Dendritic cell treated with granulocyte-macrophage colony-stimulating factor and Interleukin-4, amounts not matched to agents 40 ng/mL and 50 ng/mL, for 4 days (primary cell): ENCODE measurements around the gene ABHD15.

ENCODE experiments used
- H3K27ac Mint-ChIP-seq: one replicate; pipeline ENCODE4 v1.8.0; 2022; ENCODE audit warnings: mild to moderate bottlenecking, mixed read lengths
- H3K27me3 Mint-ChIP-seq: one replicate; pipeline ENCODE4 v1.8.0; 2022; ENCODE audit warnings: mild to moderate bottlenecking, mixed read lengths
- H3K36me3 Mint-ChIP-seq: one replicate; pipeline ENCODE4 v1.8.0; 2022; ENCODE audit warnings: low read depth, mixed read lengths
- H3K4me1 Mint-ChIP-seq: one replicate; pipeline ENCODE4 v1.8.0; 2022; ENCODE audit warnings: low read depth, mixed read lengths
- H3K4me3 Mint-ChIP-seq: one replicate; pipeline ENCODE4 v1.8.0; 2022; ENCODE audit warnings: mild to moderate bottlenecking, moderate library complexity, mixed read lengths
- H3K9me3 Mint-ChIP-seq: one replicate; pipeline ENCODE4 v1.8.0; 2022; ENCODE audit warnings: mixed read lengths
- intact Hi-C: fragments of 100-400 bp; cut with micrococcal nuclease; formaldehyde crosslinking; loops from one replicate; pipeline ENCODE4 v1.15.0; 2022

Gene ABHD15

DNA sequence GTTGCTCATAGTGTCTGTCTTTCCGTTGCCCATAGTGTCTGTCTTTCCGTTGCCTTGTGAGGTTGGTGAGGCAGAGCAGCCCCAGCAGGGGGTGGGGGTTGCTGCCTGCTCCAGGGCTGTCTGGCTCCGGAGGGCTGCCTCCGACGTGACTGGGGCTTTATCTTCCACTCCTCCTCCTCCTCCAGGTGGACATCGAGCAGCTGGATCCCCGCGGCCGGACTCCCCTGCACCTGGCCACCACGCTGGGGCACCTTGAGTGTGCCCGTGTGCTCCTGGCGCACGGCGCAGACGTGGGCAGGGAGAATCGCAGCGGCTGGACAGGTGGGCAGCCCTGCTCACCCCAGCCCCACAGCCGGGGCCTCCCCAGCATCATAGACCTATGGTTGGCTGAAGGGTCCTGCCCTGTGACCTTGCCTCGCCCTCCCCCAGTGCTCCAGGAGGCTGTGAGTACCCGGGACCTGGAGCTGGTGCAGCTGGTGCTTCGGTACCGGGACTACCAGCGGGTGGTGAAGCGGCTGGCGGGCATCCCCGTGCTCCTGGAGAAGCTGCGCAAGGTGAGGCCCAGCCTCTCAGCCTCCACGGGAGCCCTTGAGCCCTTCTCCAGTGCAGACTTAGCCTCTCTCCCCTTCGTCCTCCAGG, 40.8 kb upstream of the ABHD15 start:
- peaks cover 12% of the 10 kb centered on the region for H3K27me3 Mint-ChIP-seq
- no peaks in the 10 kb centered on the region for H3K4me1 Mint-ChIP-seq
- no peaks in the 10 kb centered on the region for H3K9me3 Mint-ChIP-seq
- no peak overlapping the region for H3K27ac Mint-ChIP-seq
- intact Hi-C loops: no loop called here
- H3K36me3 Mint-ChIP-seq: no peaks in the 10 kb centered on the region
- H3K4me3 Mint-ChIP-seq: no peak overlapping the region

DNA sequence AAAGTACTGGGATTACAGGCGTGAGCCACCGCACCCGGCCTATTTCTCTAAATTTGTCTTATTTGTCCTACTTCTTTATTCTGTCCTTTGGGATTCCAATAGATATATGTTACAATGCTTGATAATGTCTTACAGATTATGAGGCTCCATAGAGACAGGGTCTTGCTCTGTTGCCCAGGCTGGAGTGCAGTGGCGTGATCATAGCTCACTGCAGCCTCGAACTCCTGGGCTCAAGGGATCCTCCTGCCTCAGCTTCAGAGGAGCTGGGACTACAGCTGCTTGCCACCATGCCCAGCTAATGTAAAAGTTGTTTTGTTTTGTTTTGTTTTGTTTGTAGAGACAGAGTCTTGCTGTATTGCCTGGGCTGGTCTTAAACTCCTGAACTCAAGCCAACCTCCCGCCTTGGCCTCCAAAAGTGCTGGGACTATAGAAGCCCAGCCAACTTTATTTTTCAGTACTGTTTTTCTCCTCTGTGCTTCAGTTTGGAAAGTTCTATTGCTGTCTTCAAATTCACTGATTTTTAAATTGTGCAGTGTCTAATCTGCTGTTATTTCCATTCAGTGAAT, 36.4 kb upstream of the ABHD15 start:
- H3K36me3 Mint-ChIP-seq: no peaks in the 10 kb centered on the region
- H3K27me3 Mint-ChIP-seq: peaks cover 10% of the 10 kb centered on the region
- no peak overlapping the region for H3K27ac Mint-ChIP-seq
- H3K4me3 Mint-ChIP-seq: no peak overlapping the region
- H3K9me3 Mint-ChIP-seq: no peaks in the 10 kb centered on the region
- no peaks in the 10 kb centered on the region for H3K4me1 Mint-ChIP-seq
- intact Hi-C loops: no loop called here

GRCh38 chr17:29597361-29598172, 30.7 kb upstream of the ABHD15 start:
- H3K4me3 Mint-ChIP-seq: no peak overlapping the region
- H3K4me1 Mint-ChIP-seq: peaks cover 26% of the 10 kb centered on the region
- H3K27me3 Mint-ChIP-seq: peaks cover 39% of the 10 kb centered on the region
- intact Hi-C loops: no loop called here
- H3K9me3 Mint-ChIP-seq: no peaks in the 10 kb centered on the region
- H3K36me3 Mint-ChIP-seq: no peaks in the 10 kb centered on the region
- no peak overlapping the region for H3K27ac Mint-ChIP-seq

DNA sequence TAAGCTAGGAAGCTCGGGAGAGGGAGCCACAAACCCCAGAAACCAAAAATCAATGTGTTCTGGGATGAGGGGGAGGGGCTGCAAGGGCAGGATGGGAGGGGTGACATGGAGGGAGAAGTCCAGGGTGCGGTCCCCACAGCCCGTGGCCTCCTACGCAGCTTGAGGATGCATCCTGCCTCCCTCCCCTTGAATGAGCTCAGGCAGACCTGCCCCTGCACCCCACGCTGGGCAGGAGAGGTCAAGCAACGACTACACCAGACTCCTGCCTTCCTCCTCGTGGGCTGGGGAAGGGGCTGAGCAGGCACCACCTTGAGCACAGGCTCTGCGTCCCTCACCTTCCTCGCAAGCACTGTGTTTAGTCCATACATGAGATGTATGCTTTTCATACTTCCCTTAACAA, 30.0 kb upstream of the ABHD15 start:
- no peak overlapping the region for H3K4me3 Mint-ChIP-seq
- H3K4me1 Mint-ChIP-seq: peaks cover 34% of the 10 kb centered on the region
- intact Hi-C loops: no loop called here
- no peaks in the 10 kb centered on the region for H3K9me3 Mint-ChIP-seq
- no peaks in the 10 kb centered on the region for H3K36me3 Mint-ChIP-seq
- peaks cover 41% of the 10 kb centered on the region for H3K27me3 Mint-ChIP-seq
- no peak overlapping the region for H3K27ac Mint-ChIP-seq

DNA sequence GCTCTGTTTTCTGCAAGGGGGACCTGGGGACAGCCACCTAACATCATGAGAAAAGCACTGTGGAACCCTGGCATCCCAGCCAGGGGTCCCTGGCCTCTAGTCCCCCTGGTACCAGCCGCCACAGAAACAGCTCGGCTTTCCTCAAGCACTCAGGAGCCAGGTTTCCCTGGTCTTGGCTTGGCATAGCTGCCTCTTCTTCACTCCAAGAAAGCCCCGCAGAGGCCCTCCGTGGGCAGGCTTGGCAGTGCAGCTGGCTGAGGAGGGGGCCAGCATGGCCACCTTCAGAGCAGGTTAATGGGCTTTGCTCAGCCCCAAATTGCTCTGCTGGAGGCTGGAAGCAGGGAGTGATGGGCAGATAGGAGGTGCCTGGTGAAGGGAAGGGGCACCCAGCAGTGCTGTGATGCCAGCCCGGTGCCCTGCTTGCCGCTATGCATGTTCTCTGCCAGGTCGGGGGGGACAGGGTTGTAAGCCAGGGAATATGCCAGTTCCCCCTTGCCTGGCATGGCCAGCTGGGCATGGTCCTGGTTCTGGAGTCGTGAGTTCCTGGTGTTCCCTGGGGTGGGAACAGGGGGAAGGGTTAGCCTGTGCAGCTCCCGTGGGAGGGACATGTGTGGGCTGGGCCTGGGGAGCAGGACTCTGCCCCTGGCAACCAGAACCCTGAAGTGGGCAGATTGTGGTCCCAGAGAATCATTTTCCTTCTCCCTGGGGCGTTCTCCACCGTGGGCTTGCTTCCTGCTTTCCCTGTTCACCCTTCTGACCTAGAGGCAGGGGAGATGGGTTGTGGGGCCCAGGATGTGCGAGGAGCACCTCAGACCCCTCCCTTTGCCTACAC, 29.3 kb upstream of the ABHD15 start:
- Mint-ChIP-seq H3K27me3 (peaks cover 47% of the 10 kb centered on the region), H3K4me1 (peaks cover 40% of the 10 kb centered on the region), H3K9me3 (no peaks in the 10 kb centered on the region), H3K27ac (no peak overlapping the region), H3K36me3 (no peaks in the 10 kb centered on the region), H3K4me3 (no peak overlapping the region)
- intact Hi-C loops: no loop called here

- H3K27ac Mint-ChIP-seq: no peak overlapping the region
- intact Hi-C loops: no loop called here
- H3K9me3 Mint-ChIP-seq: no peaks in the 10 kb centered on the region
- peaks cover 49% of the 10 kb centered on the region for H3K27me3 Mint-ChIP-seq
- H3K36me3 Mint-ChIP-seq: no peaks in the 10 kb centered on the region
- no peak overlapping the region for H3K4me3 Mint-ChIP-seq
- peaks cover 49% of the 10 kb centered on the region for H3K4me1 Mint-ChIP-seq
Observed at GRCh38 chr17:29595107-29595942, 28.5 kb upstream of the ABHD15 start.

DNA sequence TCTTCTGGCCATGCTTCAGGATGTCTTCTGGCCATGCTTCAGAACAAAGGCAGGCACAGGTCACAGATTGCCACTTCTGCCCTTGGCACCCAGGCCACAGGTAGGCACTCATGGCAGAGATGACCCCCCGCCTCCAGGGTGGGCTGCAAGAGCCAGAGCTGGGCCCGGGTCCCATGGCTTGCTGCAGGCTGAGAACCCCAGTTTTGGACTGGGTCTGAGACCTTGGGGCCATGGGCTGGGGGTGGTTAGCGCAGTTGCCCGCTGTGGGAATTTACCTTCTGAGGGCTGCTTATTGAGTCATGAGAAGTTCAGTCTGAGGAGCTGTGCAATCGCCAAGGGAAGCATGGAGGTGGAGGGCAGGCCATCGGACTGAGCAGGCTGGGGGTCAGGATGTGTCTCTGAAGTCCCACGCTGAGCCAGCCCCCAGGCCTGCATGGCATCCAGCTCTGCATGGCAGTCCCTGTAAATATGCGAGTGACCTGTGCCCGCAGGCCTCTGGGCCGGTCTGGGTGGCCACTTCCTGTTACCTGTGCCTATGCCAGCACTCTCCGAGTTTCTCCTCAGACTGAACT, 27.8 kb upstream of the ABHD15 start:
- Mint-ChIP-seq H3K27ac (no peak overlapping the region), H3K36me3 (no peaks in the 10 kb centered on the region), H3K9me3 (no peaks in the 10 kb centered on the region), H3K4me3 (no peak overlapping the region), H3K4me1 (peaks cover 56% of the 10 kb centered on the region), H3K27me3 (peaks cover 46% of the 10 kb centered on the region)
- intact Hi-C loops: no loop called here

GRCh38 chr17:29593591-29594518, 27.0 kb upstream of the ABHD15 start:
- Mint-ChIP-seq H3K27me3 (peaks cover 40% of the 10 kb centered on the region), H3K4me1 (peaks cover 57% of the 10 kb centered on the region)

DNA sequence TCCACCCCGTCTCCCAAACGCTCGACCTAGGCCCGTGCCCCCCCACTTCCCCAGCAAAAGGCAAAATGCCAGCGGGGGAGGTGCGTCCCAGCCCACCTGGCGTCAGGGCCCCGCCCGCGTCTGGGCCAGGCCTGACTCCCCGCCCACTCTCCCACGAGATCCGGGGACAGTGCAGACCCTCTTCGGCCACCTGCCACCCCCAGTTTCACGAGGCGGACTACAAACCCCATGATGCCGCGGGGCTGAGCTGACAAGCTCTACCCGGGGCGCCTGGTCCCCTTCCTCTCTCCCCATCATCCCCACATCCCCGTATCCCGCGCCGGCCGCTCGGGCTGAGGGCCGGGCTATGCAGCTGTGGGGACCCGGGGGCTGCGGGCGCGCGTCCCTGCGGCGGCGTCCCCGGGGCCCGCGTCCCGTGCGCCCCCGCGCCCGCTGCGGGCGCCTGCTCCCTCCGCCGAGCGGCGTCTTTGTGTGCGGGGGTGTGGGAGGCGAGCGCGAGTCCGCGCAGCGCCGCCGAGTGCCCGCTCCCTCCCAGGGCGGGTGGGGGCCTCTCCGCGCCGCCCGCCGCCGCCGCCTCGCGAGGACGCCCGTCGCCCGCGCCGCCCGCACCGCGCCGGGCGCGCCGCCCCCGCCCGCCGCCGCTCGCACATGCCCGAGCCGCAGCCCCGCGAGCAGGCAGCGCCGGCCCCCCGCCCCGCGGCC, 26.2 kb upstream of the ABHD15 start, which contains the start of gene ANKRD13B:
TSS of gene ANKRD13B (plus strand) at position 283 of the 702 bp plus-strand sequence. CDS start 490 bp downstream, outside the sequence.
- Mint-ChIP-seq H3K4me3 (peak within 1 kb of the TSS; percentile 73), H3K27ac (peak within 1 kb of the TSS; percentile 71), H3K27me3 (peaks cover 39% of the 10 kb centered on the region), H3K4me1 (peaks cover 61% of the 10 kb centered on the region), H3K36me3 (peaks cover 9% of the 10 kb centered on the region), H3K9me3 (no peaks in the 10 kb centered on the region)
- intact Hi-C loops: loop anchor here (1.0 kb wide), 1 partner anchor 13 kb away; no protein-coding TSS in a partner anchor

More at GRCh38 chr17:29593591-29594518, 27.0 kb upstream of the ABHD15 start:
- H3K4me3 Mint-ChIP-seq: peak overlapping the region; percentile 63
- peaks cover under 1% of the 10 kb centered on the region for H3K36me3 Mint-ChIP-seq
- no peak overlapping the region for H3K27ac Mint-ChIP-seq
- H3K9me3 Mint-ChIP-seq: no peaks in the 10 kb centered on the region
- intact Hi-C loops: no loop called here

DNA sequence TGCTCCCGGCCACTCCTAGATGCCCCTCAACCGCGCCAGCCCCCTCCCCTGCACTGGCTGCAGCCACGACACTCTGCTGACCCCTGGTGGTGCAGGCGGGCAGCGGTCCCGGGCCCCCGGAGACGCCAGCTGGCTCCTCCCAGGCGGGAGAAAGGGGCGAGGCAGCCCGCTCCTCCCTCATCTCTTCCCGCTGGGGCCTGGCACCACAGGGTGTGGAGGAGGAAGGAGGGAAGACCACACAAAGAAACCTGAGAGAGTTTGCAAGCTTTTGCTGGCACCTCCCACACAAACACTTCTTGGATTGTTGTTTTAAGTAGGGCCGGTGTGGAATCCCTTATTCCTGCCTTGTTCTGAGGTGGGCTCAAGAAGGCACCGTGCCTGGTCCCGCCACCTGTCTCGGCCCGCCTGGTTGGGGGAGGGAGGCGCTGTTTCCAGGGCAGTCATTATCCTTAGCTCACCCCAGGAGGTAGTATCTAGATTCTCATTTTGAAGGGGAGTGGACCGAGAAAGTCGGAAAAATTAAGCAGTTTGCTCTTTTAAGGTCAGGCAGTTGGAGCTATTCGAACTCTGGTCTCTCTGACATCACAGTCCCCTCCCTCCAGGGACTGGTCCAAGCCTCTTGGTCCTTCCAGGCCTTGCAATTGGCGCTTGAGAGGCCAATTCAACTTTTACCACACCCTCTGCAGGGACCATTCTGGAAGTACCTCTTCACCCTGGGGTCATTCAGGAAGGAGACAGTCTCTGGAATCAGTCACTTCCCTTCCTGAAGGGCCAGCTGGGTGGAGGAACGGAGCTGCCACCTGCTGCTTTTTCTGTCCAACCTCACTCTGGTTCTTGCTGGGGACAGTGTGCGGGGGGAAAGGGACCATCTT, 25.1 kb upstream of the ABHD15 start:
- peak overlapping the region; percentile 71 for H3K27ac Mint-ChIP-seq
- peaks cover 39% of the 10 kb centered on the region for H3K27me3 Mint-ChIP-seq
- intact Hi-C loops: loop anchor here (1.0 kb wide), 1 partner anchor 12 kb away; no protein-coding TSS in a partner anchor
- peaks cover 72% of the 10 kb centered on the region for H3K4me1 Mint-ChIP-seq
- peak overlapping the region; percentile 73 for H3K4me3 Mint-ChIP-seq
- H3K9me3 Mint-ChIP-seq: no peaks in the 10 kb centered on the region
- H3K36me3 Mint-ChIP-seq: peaks cover 10% of the 10 kb centered on the region
